Retina (tissue), 1 donor: ENCODE results near the gene ACR.
A peak's percentile ranks its signal among the peaks of the same experiment; 100 is the strongest.

ENCODE experiments used
- DNase-seq: peaks from one replicate; pipeline ENCODE4 v3.0.0-alpha.2; 2016

Gene ACR

GRCh38 chr22:50737728-50738648 is at the start of gene ACR:
Gene ACR, plus strand, starts transcription at chr22:50738204. Its CDS starts 32 bp downstream, at chr22:50738236.
- no peak for DNase-seq

- no peak for DNase-seq
Observed at GRCh38 chr22:50688448-50688847, 49.6 kb upstream of the ACR start.

GRCh38 chr22:50691521-50691920 is 46.5 kb upstream of the ACR start:
- no peak for DNase-seq

GRCh38 chr22:50693462-50693861 is 44.5 kb upstream of the ACR start:
- DNase-seq = no peak

- no peak for DNase-seq
Observed at GRCh38 chr22:50694099-50694605, 43.9 kb upstream of the ACR start.

- no peak for DNase-seq
Observed at GRCh38 chr22:50694766-50695420, 43.1 kb upstream of the ACR start.

- no peak for DNase-seq
Observed at GRCh38 chr22:50695421-50696250, 42.4 kb upstream of the ACR start.

GRCh38 chr22:50696251-50696798 is 41.7 kb upstream of the ACR start:
- DNase-seq = no peak

GRCh38 chr22:50696799-50697561 is 41.0 kb upstream of the ACR start:
- peak; percentile 74 for DNase-seq

GRCh38 chr22:50697667-50698506 is 40.1 kb upstream of the ACR start:
- no peak for DNase-seq

GRCh38 chr22:50698546-50698945 is 39.5 kb upstream of the ACR start:
- DNase-seq = no peak

GRCh38 chr22:50699001-50699755 is 38.8 kb upstream of the ACR start:
- no peak for DNase-seq

- no peak for DNase-seq
Observed at GRCh38 chr22:50699756-50700386, 38.1 kb upstream of the ACR start.

GRCh38 chr22:50700387-50701075 is 37.5 kb upstream of the ACR start:
- no peak for DNase-seq

GRCh38 chr22:50701076-50701419 is 37.0 kb upstream of the ACR start:
- no peak for DNase-seq

- no peak for DNase-seq
Observed at GRCh38 chr22:50701428-50702154, 36.4 kb upstream of the ACR start.

GRCh38 chr22:50702261-50702671 is 35.7 kb upstream of the ACR start:
- DNase-seq = no peak
